Stomach (tissue), 4 donors: ENCODE results near the gene MEF2A.

Source experiments
- EP300 ChIP-seq: sonication (generic); formaldehyde crosslinking; IDR thresholded peaks from one replicate; pipeline ENCODE4 v1.6.1; 2017; ENCODE audit warnings: antibody characterized with exemption
- POLR2A ChIP-seq, 4 donors: fragments of 450-650 bp; IDR thresholded peaks; one replicate each; pipeline ENCODE4 v1.6.1; 2016; ENCODE audit warnings: antibody characterized with exemption in 4 of 4, control low read depth in 2 of 4, mild to moderate bottlenecking in 1 of 4, moderate library complexity in 1 of 4
- POLR2AphosphoS5 ChIP-seq, 3 donors: sonication (generic); formaldehyde crosslinking; IDR thresholded peaks; one replicate each; pipeline ENCODE4 v1.6.1; 2016; ENCODE audit warnings: antibody characterized with exemption in 3 of 3
- TF ChIP-seq, protein P1 (sequence below), 7 experiments: fragments of 450-650 bp in 4 of 7; fragments of 200-600 bp in 3 of 7; sonication (generic) in 3 of 7; IDR thresholded peaks; one replicate each; pipeline ENCODE4 v1.5.1; 2016 to 2019; ENCODE audit warnings: antibody characterized with exemption in 7 of 7, control low read depth in 2 of 7, mild to moderate bottlenecking in 1 of 7

DNA sequence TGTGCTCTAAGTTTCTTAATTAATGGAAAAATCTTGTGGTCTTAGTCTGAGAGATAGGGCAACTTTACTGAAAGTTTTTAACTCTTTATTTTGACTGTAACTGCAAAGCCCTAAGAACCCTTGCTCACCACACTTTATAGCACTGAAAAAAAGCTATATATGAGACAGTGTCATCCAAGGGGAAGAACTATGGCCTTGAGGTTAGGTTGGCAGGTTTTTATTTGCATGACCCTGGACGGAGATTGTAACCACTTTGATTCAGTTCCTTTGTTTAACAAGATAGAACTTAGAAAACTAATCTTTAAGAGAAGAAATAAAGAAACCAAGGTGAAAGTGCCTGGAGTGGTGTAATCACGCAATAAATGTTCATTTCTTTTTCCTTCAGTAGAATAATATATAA lies 198.0 kb downstream of the MEF2A start:
- TF ChIP-seq POLR2A (IDR thresholded peaks at IDR 0.05) (no peak), POLR2AphosphoS5 (IDR thresholded peaks at IDR 0.05) (no peak), EP300 (no peak)
- TF ChIP-seq, protein P1, sequence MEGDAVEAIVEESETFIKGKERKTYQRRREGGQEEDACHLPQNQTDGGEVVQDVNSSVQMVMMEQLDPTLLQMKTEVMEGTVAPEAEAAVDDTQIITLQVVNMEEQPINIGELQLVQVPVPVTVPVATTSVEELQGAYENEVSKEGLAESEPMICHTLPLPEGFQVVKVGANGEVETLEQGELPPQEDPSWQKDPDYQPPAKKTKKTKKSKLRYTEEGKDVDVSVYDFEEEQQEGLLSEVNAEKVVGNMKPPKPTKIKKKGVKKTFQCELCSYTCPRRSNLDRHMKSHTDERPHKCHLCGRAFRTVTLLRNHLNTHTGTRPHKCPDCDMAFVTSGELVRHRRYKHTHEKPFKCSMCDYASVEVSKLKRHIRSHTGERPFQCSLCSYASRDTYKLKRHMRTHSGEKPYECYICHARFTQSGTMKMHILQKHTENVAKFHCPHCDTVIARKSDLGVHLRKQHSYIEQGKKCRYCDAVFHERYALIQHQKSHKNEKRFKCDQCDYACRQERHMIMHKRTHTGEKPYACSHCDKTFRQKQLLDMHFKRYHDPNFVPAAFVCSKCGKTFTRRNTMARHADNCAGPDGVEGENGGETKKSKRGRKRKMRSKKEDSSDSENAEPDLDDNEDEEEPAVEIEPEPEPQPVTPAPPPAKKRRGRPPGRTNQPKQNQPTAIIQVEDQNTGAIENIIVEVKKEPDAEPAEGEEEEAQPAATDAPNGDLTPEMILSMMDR (IDR thresholded peaks at IDR 0.05), result no peak
